HL-60 (cell line): ENCODE data around the gene CALML3.

ENCODE experiments used
- CTCF ChIP-seq: IDR thresholded peaks from one replicate; pipeline ENCODE4 v1.5.1; 2011; ENCODE audit warnings: low read length, control low read depth, inconsistent platforms; ENCODE audit not compliant: insufficient read depth
- REST ChIP-seq: IDR thresholded peaks from 2 replicates; pipeline ENCODE4 v1.6.1; 2012; ENCODE audit warnings: low read depth; ENCODE audit not compliant: insufficient replicate concordance

- TF ChIP-seq CTCF (no peak), REST (no peak)
Measured at GRCh38 chr10:5533098-5533731, 8.5 kb downstream of the CALML3 start.
